Choroid plexus epithelial cell (primary cell): ENCODE measurements around the gene HOXD3.

Source experiments
- DNase-seq: peaks from one replicate; pipeline ENCODE4 v3.0.0-alpha.2; 2010; ENCODE audit warnings: low read depth
- H3K4me3 ChIP-seq: 2 replicates; pipeline ENCODE4 v1.5.1; 2011; ENCODE audit warnings: low read depth, mild to moderate bottlenecking, control low read depth, low read length, moderate library complexity
- TF ChIP-seq, protein P1 (sequence below): conservative IDR thresholded peaks from 2 replicates; pipeline ENCODE4 v1.5.1; 2011; ENCODE audit warnings: low read depth, mild to moderate bottlenecking, control low read depth, inconsistent platforms, low read length, moderate library complexity

HOXD3 gene

DNA sequence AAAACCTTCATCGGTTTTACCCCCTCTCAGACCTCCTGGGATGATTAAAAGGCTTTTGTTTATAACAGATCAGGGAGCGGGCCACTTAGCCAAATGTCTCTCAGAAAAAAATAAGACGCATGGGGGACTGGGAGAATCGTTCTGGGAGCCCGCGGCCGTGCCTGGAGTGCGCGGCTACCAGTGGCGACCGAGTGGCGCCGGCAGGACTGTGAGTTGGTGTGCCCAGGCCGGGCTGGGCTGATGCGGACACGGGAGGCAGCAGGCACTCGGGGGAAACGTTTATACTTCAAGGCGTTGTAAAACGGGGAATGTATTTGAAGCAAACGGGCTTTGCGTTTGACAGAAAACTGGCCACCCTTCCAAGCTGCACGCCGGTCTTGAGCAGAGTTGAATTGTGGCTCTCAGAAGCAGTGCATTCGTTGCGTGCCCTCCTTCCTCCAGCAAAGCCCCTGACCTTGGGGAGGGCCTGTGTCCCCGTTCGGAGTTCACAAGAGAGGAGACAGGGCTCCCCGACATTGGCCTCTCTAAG, 45.2 kb upstream of the HOXD3 start:
- TF ChIP-seq, protein P1, sequence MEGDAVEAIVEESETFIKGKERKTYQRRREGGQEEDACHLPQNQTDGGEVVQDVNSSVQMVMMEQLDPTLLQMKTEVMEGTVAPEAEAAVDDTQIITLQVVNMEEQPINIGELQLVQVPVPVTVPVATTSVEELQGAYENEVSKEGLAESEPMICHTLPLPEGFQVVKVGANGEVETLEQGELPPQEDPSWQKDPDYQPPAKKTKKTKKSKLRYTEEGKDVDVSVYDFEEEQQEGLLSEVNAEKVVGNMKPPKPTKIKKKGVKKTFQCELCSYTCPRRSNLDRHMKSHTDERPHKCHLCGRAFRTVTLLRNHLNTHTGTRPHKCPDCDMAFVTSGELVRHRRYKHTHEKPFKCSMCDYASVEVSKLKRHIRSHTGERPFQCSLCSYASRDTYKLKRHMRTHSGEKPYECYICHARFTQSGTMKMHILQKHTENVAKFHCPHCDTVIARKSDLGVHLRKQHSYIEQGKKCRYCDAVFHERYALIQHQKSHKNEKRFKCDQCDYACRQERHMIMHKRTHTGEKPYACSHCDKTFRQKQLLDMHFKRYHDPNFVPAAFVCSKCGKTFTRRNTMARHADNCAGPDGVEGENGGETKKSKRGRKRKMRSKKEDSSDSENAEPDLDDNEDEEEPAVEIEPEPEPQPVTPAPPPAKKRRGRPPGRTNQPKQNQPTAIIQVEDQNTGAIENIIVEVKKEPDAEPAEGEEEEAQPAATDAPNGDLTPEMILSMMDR, result no peak
- H3K4me3 ChIP-seq, result no peak overlapping the region
- no peak for DNase-seq

DNA sequence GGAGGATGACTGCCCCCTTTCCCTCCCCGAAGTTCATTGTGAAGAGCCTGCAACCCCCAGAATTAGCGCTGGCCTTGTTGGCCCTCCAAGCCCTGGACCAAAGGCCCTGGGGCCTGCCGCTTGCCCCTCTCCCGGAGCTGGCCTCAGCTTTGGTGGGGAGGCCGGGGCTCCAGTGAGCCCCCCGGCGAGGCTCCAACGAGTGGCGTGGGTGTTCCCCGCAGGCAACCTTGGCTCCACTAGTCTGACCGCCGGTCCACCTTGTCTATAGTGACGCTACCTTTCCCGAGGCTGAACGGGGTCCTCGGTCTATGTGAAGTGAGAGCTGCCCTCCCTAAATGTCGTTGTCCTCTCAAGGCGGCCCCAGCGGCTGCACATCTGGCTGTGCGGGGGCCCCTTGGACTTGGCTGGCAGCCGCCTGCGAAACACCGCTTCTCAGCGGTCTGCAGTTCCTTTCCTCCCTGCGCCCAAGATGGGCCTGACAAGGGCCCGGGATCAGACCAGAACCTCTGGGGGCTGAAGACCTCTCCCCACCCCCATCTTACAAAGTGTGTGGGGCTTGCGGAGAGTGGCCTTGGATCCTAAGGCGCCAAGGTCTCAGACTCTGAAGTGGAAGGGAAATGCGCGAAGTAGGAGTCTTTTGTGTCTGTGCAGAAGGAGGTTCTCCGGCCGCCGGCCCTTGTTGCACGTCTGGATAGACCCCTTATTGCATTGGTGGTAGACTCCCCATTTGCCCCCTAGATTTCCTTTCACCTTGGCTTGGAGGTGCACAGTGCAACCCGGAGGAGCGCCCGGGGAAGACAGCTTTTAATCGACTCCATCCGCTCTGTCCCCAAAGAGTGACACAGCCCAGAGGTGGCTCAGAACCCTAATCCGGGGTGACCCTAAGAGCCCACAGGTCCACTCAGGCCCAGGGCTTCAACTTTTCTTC, 44.5 kb upstream of the HOXD3 start:
- no peak for DNase-seq
- TF ChIP-seq, protein P1, result no peak
- H3K4me3 ChIP-seq, result no peak overlapping the region

DNA sequence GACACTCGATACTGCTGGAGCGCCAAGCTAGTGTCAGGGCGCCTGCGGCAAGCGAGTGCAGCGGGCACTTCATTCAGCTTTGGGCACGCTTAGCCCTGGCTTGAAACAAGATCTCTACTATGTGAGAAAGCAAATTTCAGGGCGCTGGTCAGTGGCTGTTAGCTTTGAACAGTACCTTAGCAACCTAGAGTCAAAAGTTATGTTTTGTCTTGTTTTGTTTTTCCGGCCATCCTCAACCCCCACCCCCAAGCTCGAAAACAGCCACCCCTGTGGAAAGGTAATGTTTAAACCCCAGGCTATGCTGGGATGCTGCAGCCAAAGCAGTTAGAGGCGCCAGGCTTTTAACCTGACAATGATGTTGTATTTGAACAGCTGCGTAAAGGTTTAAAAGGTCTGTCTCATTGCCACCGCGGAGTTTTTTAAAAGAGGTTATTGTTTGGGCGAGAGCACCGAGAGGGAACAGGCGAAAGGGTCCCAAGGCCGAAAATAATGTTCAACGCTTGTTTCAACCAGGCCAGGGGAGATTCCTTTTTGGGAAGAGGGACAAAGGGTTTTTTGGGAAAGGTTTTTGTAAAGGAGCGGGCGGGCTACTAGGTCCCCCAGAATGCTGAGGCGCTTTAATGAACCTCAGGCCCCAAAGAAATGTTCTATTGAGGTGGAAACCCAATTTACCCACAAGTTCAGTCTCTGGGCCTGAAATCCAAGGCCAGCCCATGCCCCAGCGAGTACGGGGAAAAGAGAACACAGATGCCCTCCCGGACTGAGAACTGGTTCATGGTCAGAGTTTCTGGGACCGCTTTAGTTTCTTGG, 42.8 kb upstream of the HOXD3 start:
- no peak overlapping the region for H3K4me3 ChIP-seq
- TF ChIP-seq, protein P1, result no peak
- no peak for DNase-seq

DNA sequence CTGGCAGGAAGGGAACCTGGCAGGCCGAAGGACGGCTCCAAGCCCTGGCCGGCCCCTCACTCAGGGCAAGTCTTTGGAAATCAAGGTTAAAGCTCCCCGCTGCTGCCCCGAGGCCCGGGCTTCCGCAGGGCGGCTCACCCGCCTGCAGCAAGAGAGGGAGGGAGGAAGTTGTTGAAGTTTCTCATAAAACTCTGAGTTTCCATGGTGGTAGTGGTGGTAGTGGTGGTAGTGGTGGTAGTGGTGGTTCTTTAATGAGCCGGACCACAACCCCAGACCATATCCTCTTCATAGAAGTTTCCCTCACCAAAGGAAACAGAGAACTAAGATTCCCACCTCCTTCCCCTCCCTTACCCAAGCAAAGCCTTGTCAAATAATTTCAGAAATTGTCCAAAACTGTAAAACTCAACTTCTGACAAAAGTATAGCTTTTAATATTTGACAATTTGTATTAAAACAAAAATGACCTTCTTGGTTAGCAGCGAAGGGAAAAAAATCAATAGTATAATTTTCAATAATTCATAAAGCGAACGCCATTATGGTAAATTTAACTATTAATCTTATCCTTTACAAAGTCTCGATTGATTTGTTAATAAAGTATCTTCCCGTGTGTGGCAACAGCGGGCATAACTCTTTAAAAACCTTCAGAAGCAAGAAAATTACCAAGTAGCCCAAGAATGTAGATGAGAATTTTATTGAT, 42.0 kb upstream of the HOXD3 start:
- H3K4me3 ChIP-seq, result no peak overlapping the region
- no peak for DNase-seq
- TF ChIP-seq, protein P1, result no peak

DNA sequence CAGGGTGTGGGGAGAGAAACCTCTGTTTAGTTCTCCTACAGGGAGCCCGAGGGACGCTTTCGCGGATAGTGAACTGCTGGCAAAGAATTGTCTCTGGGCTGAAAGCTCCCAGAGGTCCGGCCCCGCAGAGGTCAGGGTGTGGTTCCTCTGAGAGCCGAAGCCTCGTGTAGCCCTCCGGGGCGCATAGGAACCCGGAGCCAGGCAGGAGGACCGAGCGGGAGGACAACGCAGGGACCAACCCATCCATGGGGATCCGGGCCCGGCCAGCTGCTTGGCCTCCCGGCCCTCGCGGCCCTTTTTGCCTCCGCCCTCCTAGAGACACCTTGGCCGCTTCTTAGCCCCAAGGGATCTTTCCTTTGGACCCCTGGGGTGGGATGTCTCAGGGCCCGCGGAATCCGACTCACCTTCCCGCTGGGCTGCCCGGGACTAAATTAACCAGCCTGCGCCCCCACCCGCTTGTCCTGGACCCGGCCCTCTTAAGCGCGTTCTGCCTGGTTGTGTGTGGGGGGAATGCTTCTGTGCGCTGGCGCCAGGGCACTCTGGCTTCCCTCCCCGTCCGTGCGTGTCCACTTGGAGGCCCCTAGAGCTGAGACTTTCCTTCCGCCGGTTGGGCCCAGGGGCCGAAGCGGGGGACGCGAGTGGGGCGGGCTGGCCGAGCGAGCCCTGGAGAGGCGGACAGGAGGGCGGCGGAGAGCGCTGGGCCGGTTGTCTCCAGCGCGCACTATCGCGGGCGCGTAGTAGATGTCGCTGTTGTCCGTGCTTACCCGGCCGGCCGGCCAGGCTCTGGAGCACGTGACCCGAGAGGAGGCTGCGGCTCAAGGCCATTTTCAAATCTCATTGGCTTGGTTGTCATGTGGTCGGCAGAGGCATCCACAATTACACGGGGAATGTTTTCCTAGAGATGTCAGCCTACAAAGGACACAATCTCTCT, 41.0 kb upstream of the HOXD3 start, which contains the start of gene HOXD10:
HOXD10 (plus strand) TSS at position 896 of the 931 bp plus-strand sequence. CDS start 56 bp downstream, outside the sequence.
- TF ChIP-seq, protein P1, result no peak
- no peak within 1 kb of the TSS for H3K4me3 ChIP-seq
- no peak for DNase-seq
